HCT116 (cell line): ENCODE data around the gene PXDN.

ENCODE experiments used
- EZH2phosphoT487 ChIP-seq: fragments of 200-600 bp; IDR thresholded peaks from 2 replicates; pipeline ENCODE4 v1.6.1; 2018; ENCODE audit warnings: antibody characterized with exemption, borderline replicate concordance
- JUND ChIP-seq: IDR thresholded peaks from 2 replicates; pipeline ENCODE4 v1.6.1; 2012
- POLR2A ChIP-seq: IDR thresholded peaks from 2 replicates; pipeline ENCODE4 v1.7.0; 2011; ENCODE audit warnings: borderline replicate concordance; ENCODE audit not compliant: insufficient read depth, insufficient read length; ENCODE audit errors: extremely low read depth
- POLR2AphosphoS5 ChIP-seq: IDR thresholded peaks from 2 replicates; pipeline ENCODE4 v1.6.1; 2011; ENCODE audit warnings: mild to moderate bottlenecking, low read depth, low read length, moderate library complexity
- RAD21 ChIP-seq: IDR thresholded peaks from 2 replicates; pipeline ENCODE4 v1.6.1; 2012; ENCODE audit warnings: low read depth, mild to moderate bottlenecking
- ZNF274 ChIP-seq: fragments of 200-500 bp; sonication (Bioruptor generic); IDR thresholded peaks from 2 replicates; pipeline ENCODE4 v1.6.1; 2014; ENCODE audit warnings: mild to moderate bottlenecking, low read depth, low read length, inconsistent platforms
- TF ChIP-seq, protein P1 (sequence below): IDR thresholded peaks from 2 replicates; pipeline ENCODE4 v1.6.1; 2012

DNA sequence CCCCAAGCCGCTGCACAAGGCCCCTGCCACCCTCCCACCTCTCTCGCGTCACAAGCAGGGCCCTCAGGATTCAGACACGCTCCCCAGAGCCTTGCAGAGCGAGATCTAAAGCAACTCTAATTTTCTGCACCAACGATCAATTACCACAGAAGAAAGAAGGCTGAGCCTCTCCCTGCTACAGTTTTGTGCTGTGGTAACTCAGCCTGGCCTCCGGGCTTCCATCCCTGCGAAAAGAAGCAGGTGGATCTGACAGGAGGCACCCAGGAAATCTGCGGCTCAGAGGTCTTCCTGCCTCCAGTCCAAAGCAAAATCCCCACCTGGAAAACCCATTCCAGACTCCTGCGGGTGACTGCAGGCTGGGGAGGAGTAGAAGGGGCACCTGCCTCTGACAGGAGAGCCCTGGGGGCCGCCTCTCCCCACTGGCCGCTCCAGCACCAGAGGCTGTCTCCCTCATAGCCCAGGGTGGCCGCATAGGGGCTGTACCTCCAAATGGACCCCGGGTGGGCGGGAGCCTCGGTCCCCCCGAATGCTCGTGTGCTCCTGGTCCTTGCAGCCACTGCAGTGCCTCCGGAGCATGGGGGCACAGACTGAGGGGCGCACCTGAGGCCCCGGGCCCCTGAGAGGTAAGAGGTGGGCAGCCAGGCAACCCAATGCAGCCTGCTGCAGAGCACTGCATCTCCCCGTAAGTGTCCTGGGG lies 31.0 kb downstream of the PXDN start:
- TF ChIP-seq POLR2AphosphoS5 = no peak
- TF ChIP-seq, protein P1, sequence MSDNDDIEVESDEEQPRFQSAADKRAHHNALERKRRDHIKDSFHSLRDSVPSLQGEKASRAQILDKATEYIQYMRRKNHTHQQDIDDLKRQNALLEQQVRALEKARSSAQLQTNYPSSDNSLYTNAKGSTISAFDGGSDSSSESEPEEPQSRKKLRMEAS = no peak
- no peak for TF ChIP-seq ZNF274
- TF ChIP-seq RAD21 = no peak
- TF ChIP-seq POLR2A = no peak
- no peak for TF ChIP-seq EZH2phosphoT487
- TF ChIP-seq JUND = no peak
